Measurements from ENCODE around the gene VAPB.

- TF ChIP-seq, protein P1, sequence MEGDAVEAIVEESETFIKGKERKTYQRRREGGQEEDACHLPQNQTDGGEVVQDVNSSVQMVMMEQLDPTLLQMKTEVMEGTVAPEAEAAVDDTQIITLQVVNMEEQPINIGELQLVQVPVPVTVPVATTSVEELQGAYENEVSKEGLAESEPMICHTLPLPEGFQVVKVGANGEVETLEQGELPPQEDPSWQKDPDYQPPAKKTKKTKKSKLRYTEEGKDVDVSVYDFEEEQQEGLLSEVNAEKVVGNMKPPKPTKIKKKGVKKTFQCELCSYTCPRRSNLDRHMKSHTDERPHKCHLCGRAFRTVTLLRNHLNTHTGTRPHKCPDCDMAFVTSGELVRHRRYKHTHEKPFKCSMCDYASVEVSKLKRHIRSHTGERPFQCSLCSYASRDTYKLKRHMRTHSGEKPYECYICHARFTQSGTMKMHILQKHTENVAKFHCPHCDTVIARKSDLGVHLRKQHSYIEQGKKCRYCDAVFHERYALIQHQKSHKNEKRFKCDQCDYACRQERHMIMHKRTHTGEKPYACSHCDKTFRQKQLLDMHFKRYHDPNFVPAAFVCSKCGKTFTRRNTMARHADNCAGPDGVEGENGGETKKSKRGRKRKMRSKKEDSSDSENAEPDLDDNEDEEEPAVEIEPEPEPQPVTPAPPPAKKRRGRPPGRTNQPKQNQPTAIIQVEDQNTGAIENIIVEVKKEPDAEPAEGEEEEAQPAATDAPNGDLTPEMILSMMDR (IDR thresholded peaks at IDR 0.05; ENCODE audit: insufficient read depth, low read length) = no peak
- TF ChIP-seq REST (IDR thresholded peaks at IDR 0.05; ENCODE audit: insufficient replicate concordance, low read depth) (no peak), POLR2AphosphoS5 (IDR thresholded peaks at IDR 0.05; ENCODE audit: low read depth) (no peak), SPI1 (IDR thresholded peaks at IDR 0.05; ENCODE audit: borderline replicate concordance, low read depth) (no peak)
These were observed 4.3 kb downstream of the VAPB start for GRCh38 chr20:58393299-58393698.
